GM21576 (cell line): Measurements from ENCODE around the gene ZDHHC21.

Source experiments
- ATAC-seq: cut with Tn5 transposase; IDR thresholded peaks from one replicate; pipeline ENCODE4 v1.9.1; 2021; ENCODE audit warnings: mild to moderate bottlenecking, moderate library complexity; ENCODE audit not compliant: unreplicated experiment

ZDHHC21 gene

GRCh38 chr9:14693251-14693861 lies at the start of gene ZDHHC21:
Gene ZDHHC21 (minus strand): TSS chr9:14693432. CDS start chr9:14674340, 19,092 bp downstream.
- ATAC-seq, result peak; percentile 73

DNA sequence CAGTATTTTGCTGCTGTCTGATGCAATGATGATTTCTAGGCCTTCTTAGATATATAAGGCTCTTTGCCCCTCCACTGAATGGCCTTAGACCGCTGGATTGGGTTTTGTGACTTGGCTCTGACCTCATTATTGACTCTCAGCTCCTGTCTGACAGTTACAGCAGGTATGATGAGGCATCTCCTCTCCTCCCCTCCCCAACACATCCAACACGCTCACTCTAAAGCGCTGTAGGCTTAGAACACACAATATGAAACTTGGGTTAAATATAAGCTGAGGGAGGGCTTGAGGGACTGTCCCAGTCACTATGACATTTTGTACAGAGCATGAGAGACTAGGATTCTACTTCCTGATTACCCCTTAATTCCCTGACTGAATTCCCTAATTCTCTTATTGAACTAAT lies 48.1 kb upstream of the ZDHHC21 start:
- peak; percentile 70 for ATAC-seq

DNA sequence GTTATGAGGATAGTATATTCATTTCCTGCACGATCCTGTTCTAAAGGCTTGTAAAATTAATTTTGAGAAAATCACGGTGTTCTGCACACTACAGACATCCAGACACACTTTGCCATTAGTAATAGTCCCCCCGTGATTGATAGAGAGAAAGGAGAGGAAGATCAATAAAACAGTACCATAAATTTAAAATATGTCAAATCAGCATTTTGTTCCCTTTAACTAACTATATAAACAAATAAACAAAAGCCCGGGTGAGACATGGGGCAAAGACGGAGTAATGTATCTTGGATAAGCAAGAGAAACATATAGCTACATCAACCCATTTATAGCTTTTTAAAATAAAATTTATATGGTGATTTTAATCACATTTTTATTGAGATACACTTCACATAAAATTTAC lies 39.9 kb upstream of the ZDHHC21 start:
- no peak for ATAC-seq

DNA sequence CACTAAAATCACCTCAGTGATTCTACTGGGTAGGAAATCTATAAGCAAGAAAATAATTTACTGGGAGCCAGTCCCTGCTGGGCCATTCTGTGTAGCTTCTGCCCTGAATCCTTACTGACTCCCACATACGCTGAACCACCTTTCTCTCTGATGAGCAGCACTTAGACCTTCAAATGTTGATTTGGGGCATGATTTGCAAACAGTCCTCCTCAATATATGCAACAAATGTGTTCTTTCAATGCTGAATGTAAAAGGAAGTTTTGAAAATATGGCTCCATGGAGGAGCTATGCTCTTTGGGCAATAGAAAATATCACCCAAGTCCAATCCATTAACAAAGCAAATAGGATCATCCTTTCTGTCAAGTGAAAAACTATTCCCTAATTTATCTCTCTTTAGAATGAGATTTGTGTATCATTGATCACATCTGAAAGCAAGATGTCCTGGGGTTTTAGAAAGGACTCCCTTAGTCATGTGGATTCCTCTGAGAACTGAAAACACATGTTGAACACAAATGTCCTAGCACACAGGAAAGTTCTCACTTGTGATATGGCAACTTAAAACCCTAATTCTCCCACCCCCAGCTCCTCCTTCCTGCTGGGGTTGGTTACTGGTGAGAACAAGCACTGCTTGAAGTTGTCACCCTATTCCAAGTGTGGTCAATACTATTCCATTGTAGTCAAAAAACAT lies 38.2 kb upstream of the ZDHHC21 start:
- ATAC-seq, result no peak

DNA sequence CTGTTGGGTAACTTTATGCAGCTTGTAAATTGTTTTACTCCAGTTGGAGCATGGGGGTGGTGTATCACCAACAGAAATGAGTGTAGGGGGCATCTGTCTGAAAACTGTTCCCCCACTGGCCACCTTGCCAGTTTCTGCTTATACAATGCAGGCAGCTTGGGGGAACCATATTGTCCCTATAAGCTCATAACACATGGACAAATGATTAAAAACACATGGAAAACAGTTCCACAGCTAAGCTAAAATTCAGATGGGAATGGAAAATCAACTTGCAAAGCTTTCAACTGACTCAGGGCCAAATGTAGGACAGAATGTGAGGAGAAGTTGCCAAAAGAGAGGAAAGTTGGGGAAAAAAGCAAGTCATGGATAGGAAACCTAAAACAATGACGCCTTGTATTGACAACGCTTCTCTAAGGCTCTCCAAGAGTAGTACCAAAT lies 37.2 kb upstream of the ZDHHC21 start:
- no peak for ATAC-seq

- ATAC-seq, result no peak
Measured at GRCh38 chr9:14723301-14723700, 30.1 kb upstream of the ZDHHC21 start.

- no peak for ATAC-seq
Measured at GRCh38 chr9:14722391-14723035, 29.3 kb upstream of the ZDHHC21 start, which contains the start of gene CER1. Gene CER1 (minus strand): TSS chr9:14722733. CDS start chr9:14722672, 61 bp downstream.

DNA sequence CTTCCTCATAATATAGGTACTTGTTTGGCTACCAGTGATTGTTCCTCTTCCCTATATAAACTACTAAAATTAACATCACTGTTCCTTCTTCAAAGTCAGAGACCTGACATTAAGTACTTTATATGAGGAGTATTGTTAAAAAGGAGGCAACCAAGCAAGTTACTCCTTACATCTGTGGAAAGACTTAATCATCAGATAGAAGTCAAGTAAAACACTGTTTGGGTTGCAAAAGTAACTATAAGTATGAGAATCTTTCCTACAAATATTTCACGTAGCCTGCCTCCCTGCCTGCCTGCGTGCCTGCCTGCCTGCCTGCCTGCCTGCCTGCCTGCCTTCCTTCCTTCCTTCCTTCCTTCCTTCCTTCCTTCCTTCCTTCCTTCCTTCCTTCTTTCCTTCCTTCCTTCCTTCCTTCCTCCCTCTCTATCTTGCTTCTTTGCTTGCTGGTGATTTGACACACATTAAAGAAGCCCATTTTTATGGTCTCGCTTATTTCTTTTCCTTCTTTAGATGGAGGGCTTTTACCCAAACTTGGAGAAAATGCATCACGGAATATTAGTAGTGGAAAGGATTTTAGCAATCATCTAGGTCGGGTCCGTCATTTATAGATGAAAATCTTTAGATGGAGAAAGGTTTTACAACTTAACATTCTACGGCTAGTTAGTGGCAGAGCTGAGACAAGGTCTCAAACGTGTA lies 26.1 kb upstream of the ZDHHC21 start:
- ATAC-seq, result no peak

- no peak for ATAC-seq
Measured at GRCh38 chr9:14715102-14715501, 21.9 kb upstream of the ZDHHC21 start.

DNA sequence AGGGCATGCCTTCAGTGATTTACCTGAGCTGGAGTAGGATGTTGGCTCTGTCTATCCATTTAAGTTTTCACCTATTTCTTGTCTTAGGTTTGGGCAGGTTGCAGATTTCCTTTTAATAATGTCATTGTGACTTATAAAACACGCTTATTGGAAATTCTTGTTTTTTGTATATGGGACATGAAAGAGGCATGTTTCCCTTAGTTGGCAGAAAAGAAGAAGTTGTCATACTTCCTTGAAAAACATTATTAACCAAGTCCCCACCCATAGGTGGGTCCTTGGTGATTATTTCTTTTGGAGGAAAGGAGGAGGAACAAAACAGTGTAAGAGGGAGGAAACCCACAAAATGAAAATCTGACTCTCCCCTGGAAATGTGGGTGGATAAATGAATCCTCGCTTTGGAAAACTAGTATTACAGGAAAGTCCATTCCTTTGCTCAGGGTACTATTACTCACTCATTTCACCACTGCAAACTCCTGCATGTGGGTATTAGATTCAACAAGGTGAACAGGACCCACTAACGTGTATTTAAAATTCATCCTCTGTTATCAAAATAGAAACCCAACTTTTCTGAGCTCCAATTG lies 20.0 kb upstream of the ZDHHC21 start:
- no peak for ATAC-seq

DNA sequence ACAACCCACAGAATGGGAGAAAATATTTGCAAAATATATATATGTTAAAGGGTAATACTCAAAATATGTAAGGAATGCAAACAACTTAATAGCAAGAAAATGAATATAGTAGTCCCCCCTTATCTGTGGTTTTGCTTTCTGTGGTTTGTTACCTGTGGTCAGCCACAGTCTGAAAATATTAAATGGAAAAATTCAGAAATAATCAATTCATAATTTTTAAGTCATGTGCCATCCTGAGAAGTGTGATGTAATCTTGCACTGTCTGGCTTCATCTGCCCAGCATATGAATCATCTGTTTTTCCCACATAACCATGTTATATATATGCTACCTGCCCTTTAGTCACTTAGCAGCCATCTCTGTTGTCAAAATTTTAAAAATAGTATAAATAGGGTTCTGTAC lies 17.6 kb upstream of the ZDHHC21 start:
- no peak for ATAC-seq

DNA sequence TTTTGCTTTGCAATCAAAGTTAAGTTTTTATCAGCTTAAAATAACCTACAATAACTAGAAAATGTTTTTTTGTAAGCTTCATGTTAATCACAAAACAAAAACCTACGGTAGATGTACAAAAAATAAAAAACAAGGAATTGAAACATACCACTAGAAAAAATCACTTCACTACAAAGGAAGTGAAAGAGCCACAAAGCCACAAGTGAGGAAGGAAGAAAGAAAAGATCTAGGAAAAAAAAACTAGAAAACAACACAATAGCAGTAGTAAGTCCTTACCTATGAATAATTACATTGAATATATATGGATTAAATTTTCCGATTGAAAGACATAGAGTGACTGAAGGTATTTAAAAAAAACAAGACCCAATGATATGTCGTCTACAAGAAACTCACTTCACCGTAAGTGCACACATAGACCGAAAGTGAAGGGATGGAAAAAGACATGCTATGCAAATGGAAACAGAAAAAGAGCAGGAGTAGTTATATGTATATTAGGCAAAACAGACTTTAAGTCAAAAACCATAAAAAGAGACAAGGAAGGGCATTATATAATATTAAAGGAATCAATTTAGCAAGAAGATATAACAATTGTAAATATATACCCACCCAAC lies 13.4 kb upstream of the ZDHHC21 start:
- peak; percentile 73 for ATAC-seq

- ATAC-seq, result no peak
Measured at GRCh38 chr9:14705079-14705478, 11.8 kb upstream of the ZDHHC21 start.

DNA sequence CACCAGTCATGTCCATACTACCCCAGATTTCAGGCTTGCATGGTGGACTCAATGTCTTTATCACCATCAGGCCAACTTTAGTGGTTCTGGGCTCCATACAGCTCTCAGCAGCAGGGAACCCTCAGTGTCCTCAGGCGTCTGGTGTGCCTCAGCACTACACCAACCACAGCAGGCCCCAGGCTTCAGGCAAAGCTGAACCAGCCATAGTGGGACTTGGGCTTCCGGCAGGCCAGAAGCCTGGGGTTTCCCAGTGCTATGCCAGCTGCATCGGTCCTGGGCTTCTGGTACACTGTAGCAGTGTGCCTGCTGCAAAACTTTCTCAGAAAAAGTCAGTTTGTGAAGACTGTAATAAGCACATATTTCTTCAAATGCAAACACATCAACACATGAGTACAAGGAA lies 11.0 kb upstream of the ZDHHC21 start:
- ATAC-seq, result no peak

DNA sequence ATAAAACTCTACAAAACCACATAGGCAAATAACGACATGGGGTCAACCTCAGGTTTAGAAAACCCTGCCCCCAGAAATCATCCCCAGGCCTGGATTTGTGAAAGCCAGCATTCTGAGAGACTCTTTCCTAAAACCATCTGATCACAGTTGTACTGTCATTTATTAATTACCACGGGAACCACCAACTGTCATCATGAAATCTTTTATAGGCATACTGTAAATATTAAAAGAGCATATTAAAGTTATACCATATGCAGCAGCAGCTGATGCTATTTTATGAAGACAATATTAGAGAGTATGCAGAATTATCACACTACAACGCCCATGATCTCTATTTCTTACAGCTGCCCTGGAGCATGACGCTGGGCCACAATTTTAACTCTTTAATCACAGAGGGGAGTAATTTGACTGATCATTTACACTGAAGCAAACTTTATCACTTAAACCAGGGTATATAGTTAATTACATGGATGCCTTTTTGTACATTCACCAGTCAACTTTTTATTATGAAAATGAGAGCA lies 9.0 kb upstream of the ZDHHC21 start:
- no peak for ATAC-seq

- ATAC-seq, result peak; percentile 32
Measured at GRCh38 chr9:14692470-14693250, 572 bp downstream of the ZDHHC21 start.

- ATAC-seq, result no peak
Measured at GRCh38 chr9:14690948-14691730, 2.1 kb downstream of the ZDHHC21 start.

DNA sequence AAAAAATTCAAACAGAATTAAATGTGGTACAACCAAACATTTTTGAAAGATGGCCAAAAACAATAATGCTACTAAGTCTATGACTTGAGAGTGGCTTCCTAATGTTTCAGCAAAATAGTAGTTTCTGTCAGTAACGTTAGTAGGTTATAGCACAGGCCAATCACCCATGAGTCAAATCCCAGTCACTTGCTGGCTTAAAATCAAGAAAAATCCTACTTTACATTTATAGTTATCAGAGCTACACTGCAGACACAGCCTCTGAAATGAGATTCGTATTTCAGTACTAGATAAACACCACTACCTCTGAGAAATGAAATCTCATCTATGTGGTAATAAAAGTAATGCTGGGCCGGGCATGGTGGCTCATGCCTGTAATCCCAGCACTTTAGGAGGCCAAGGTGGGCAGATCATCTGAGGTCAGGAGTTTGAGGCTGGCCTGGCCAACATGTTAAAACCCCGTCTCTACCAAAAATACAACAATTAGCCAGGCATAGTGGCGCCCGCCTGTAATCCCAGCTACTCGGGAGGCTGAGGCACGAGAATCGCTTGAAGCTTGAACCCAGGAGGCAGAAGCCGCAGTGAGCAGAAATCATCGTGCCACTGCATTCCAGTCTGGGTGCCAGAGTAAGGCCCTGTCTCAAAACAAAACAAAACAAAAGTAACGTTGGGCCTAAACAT lies 6.1 kb downstream of the ZDHHC21 start:
- no peak for ATAC-seq
